Measurements from ENCODE around the gene MPG. TPM values are rescaled to one million over a fixed set of nuclear protein-coding genes. Genes with fewer than 3 reads are reported as not detected.

MPG gene
- total and polyA plus RNA-seq, 2 of the 8 experiments (the other 6 are each of a cell fraction or from before 2014, with no cell fraction given) = 37.6 to 83.7 TPM

DNA sequence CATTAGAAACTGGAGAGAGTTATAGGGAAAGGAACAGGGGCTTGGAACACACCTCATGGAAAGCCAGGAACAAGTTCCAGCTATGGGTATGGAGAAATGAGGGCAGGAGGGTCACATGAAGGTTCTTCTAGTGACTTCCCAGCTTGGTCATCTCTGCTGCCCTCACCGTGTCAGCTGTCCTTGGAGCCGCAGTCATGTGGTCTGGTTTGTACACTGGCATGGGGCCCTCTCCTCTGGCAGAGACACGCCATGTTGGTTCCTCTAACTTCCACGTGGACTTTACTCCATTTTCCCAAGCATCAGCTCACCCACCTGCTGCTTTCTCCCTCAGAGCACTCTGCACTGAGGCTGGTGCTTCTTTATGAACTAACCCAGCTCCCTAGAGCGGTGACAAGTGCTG is 26.3 kb downstream of the MPG start:
- Histone ChIP-seq H3K9ac (replicated peaks in 1 of 4; ENCODE audit: extremely low read depth in 1 of 4, low read depth in 3 of 4, low read length in 3 of 4) (no peak overlapping the region), H3K9me3 (ENCODE audit: insufficient read depth in 2 of 2, low read depth in 1 of 2, low read length in 1 of 2) (no peaks in the 10 kb centered on the region), H2BK12ac (ENCODE audit: low read depth, low read length) (no peak overlapping the region), H3K18ac (ENCODE audit: extremely low read depth, low read length) (no peak overlapping the region), H3K27ac (ENCODE audit: low read depth, low read length) (no peak overlapping the region), H3K23me2 (ENCODE audit: low read depth, low read length) (no peaks in the 10 kb centered on the region), H3K4me1 (replicated peaks in 1 of 4; ENCODE audit: control insufficient read depth in 3 of 4, insufficient read depth in 4 of 4, low read length in 3 of 4) (peaks cover 0 to 1% (median 0%) of the 10 kb centered on the region in 4 experiments; a peak in 1 of 7 replicates), H2BK120ac (replicated peaks; ENCODE audit: low read depth, low read length) (no peak overlapping the region), H3K4ac (replicated peaks; ENCODE audit: insufficient read length, low read depth, low read length) (no peak overlapping the region), H4K5ac (ENCODE audit: insufficient read length, low read depth, low read length) (no peak overlapping the region), H3K36me3 (ENCODE audit: control insufficient read depth in 2 of 4, insufficient read depth in 4 of 4, low read length in 3 of 4) (peaks cover 0 to 3% (median 0%) of the 10 kb centered on the region in 4 experiments; a peak in 1 of 8 replicates), H4K8ac (ENCODE audit: extremely low read depth, insufficient read depth, low read length) (no peak overlapping the region), H3K79me1 (ENCODE audit: low read depth, low read length) (no peaks in the 10 kb centered on the region), H2BK15ac (ENCODE audit: low read length) (no peak overlapping the region), H3K23ac (ENCODE audit: insufficient read length) (no peak overlapping the region), H2AK5ac (ENCODE audit: low read depth, low read length) (no peak overlapping the region), H4K20me1 (replicated peaks in 1 of 2; ENCODE audit: control insufficient read depth in 1 of 2, insufficient read depth in 2 of 2, low read length in 2 of 2) (peaks cover 0 to 5% of the 10 kb centered on the region in 2 experiments), H3K4me3 (ENCODE audit: extremely low read depth in 1 of 4, insufficient read depth in 2 of 4, low read depth in 3 of 4, low read length in 4 of 4) (no peak overlapping the region), H3K27me3 (replicated peaks in 1 of 4; ENCODE audit: control insufficient read depth in 3 of 4, extremely low read depth in 1 of 4, insufficient read depth in 3 of 4, low read length in 3 of 4) (no peaks in the 10 kb centered on the region; a peak in 1 of 7 replicates), H3K56ac (replicated peaks; ENCODE audit: insufficient read length, low read depth, low read length) (no peak overlapping the region), H3K79me2 (ENCODE audit: control insufficient read depth in 1 of 2, insufficient read depth in 2 of 2, low read length in 2 of 2) (no peaks in the 10 kb centered on the region), H2AFZ (ENCODE audit: low read length) (no peak overlapping the region), H3K14ac (ENCODE audit: insufficient read length) (no peak overlapping the region), H4K91ac (replicated peaks; ENCODE audit: insufficient read length, low read length) (no peak overlapping the region), H3K4me2 (ENCODE audit: insufficient read depth in 1 of 2, low read depth in 2 of 2, low read length in 2 of 2) (no peak overlapping the region), H2BK5ac (ENCODE audit: low read depth, low read length) (no peak overlapping the region), H2BK20ac (ENCODE audit: low read length) (no peak overlapping the region)
- ChIA-PET POLR2A (ENCODE audit: partially characterized antibody) (interaction anchor here (0.5 to 1.6 kb wide), 5 partner anchors 12 to 80 kb away, joined by 3 to 4 read pairs (median 3); partner anchors contain the start of gene RHBDF1), CTCF (ENCODE audit: partially characterized antibody) (interaction anchor here (0.7 to 5.8 kb wide), 9 partner anchors 8 to 258 kb away, joined by 3 to 80 read pairs (median 6); partner anchors contain the start of genes HBQ1, POLR3K and SNRNP25)
- DNase-seq (ENCODE audit: low read depth in 1 of 2, low spot score in 2 of 2) = no peak
- FAIRE-seq = no peak
- 92% methylated on average over 5 of the region's 5 CpGs; no CpG with 5 or more reads in 1 of the 2 experiments for WGBS, 2 experiments (ENCODE audit: extremely low coverage in 1 of 2, insufficient coverage in 1 of 2, insufficient read length in 1 of 2, insufficient replicate concordance in 2 of 2, low coverage in 1 of 2, low lambda C conversion rate in 2 of 2, missing lambda C conversion rate in 1 of 2)
- TF ChIP-seq, protein P1, sequence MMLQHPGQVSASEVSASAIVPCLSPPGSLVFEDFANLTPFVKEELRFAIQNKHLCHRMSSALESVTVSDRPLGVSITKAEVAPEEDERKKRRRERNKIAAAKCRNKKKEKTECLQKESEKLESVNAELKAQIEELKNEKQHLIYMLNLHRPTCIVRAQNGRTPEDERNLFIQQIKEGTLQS (IDR thresholded peaks at IDR 0.05; ENCODE audit: insufficient read depth, low read depth, low read length) = no peak
- no peak for TF ChIP-seq CEBPB (IDR thresholded peaks at IDR 0.05; ENCODE audit: low read depth, low read length)
- no peak for TF ChIP-seq TAF1 (IDR thresholded peaks at IDR 0.05; ENCODE audit: low read depth, low read length)
- TF ChIP-seq CHD2 (IDR thresholded peaks at IDR 0.05; ENCODE audit: low read length) = no peak
- no peak for TF ChIP-seq SP4 (IDR thresholded peaks at IDR 0.05; ENCODE audit: low read length)
- no peak for TF ChIP-seq HDAC6 (IDR thresholded peaks at IDR 0.05; ENCODE audit: low read depth, low read length)
- no peak for TF ChIP-seq BACH1 (IDR thresholded peaks at IDR 0.05; ENCODE audit: low read length)
- TF ChIP-seq POU5F1 (IDR thresholded peaks at IDR 0.05; ENCODE audit: low read depth, low read length) = no peak
- no peak for TF ChIP-seq CHD1 (IDR thresholded peaks at IDR 0.05; ENCODE audit: low read depth, low read length)
- no peak for TF ChIP-seq PHF8 (conservative IDR thresholded peaks at IDR 0.05; ENCODE audit: low read depth, low read length)
- no peak for TF ChIP-seq SAP30 (IDR thresholded peaks at IDR 0.05; ENCODE audit: insufficient read depth, insufficient replicate concordance, low read length)
- no peak for TF ChIP-seq RBBP5 (IDR thresholded peaks at IDR 0.05; ENCODE audit: borderline replicate concordance, low read depth, low read length)
- TF ChIP-seq TBP (IDR thresholded peaks at IDR 0.05; ENCODE audit: low read depth, low read length) = no peak

All from H1 (cell line).